ENCODE data around the gene CTNNA3.

DNA sequence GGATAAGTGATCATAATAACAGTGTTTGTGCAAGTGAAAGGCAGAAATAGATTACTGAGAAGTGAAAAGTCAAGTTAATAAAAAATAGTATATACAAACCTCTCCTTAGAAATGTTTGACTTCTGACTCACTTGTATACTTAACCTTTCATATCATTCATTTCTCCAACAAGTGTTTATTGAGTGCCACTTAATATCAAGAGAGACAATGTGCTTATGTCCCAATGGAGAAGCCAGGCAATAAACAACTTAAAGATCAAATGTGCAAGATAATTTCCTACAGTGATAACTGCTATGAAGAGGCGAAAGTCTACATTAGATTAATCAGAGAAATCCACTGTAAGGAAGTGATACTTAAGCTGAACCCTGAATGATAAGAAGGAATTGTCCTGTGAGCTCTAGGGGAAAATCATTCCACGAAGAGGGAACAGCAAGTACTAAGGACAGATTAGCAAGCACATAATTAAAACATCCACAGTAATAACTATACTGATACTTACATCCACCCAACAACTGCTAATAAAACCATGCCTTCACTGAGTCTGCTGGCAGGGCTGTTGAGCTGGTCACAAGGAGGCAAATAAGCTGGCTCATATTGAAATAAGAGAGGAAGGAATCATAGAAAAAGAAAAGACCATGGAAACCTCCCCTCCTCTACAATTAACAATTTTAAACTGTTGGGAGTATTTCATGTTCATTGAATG, 203.5 kb downstream of the CTNNA3 start:
- TF ChIP-seq, protein P1, sequence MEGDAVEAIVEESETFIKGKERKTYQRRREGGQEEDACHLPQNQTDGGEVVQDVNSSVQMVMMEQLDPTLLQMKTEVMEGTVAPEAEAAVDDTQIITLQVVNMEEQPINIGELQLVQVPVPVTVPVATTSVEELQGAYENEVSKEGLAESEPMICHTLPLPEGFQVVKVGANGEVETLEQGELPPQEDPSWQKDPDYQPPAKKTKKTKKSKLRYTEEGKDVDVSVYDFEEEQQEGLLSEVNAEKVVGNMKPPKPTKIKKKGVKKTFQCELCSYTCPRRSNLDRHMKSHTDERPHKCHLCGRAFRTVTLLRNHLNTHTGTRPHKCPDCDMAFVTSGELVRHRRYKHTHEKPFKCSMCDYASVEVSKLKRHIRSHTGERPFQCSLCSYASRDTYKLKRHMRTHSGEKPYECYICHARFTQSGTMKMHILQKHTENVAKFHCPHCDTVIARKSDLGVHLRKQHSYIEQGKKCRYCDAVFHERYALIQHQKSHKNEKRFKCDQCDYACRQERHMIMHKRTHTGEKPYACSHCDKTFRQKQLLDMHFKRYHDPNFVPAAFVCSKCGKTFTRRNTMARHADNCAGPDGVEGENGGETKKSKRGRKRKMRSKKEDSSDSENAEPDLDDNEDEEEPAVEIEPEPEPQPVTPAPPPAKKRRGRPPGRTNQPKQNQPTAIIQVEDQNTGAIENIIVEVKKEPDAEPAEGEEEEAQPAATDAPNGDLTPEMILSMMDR (IDR thresholded peaks at IDR 0.05) = no peak
- TF ChIP-seq POLR2A (IDR thresholded peaks at IDR 0.05) = no peak

Measured in uterus (tissue), 2 donors.